IMR-90 (cell line): Measurements from ENCODE around the gene STX18. TPM values are rescaled to one million over a fixed set of nuclear protein-coding genes. Genes with fewer than 3 reads are reported as not detected.

ENCODE experiments used
- ATAC-seq: fragments of 200-7000 bp; cut with Tn5 transposase; 2 replicates; pipeline ENCODE4 v1.9.1; 2020; ENCODE audit warnings: low read depth, mild to moderate bottlenecking, moderate library complexity
- BruUV-seq: library from RNA; stranded (reverse); fragments of 400-500 nt; replicated peaks from 2 replicates; lab custom pipeline; 2021; lab: Mats Ljungman, UMichigan
- CTCF ChIA-PET: fragments of 300-600 bp; formaldehyde crosslinking; extraction: SDS; loops from one replicate; lab custom pipeline; 2021; ENCODE audit warnings: antibody characterized with exemption; lab: Yijun Ruan, JAX
- POLR2A ChIA-PET: fragments of 300-600 bp; sonication (Branson Sonifier 250); formaldehyde crosslinking; loops from one replicate; lab custom pipeline; 2022; ENCODE audit warnings: antibody characterized with exemption; ENCODE audit not compliant: unreplicated experiment; lab: Charles Lee
- DNase-seq: peaks from one replicate; pipeline ENCODE4 v3.0.0; 2013
- H2AFZ ChIP-seq: replicated peaks from 2 replicates; pipeline ENCODE3; 2013; ENCODE audit warnings: low read length, mild to moderate bottlenecking; ENCODE audit not compliant: poor library complexity
- H2AK5ac ChIP-seq: 2 replicates; pipeline ENCODE4 v1.6.1; 2013; ENCODE audit warnings: low read depth, low read length, inconsistent platforms
- H2AK9ac ChIP-seq: replicated peaks from 2 replicates; pipeline ENCODE3; 2013; ENCODE audit warnings: mild to moderate bottlenecking, low read depth, low read length, moderate library complexity; ENCODE audit not compliant: poor library complexity
- H2BK120ac ChIP-seq: 2 replicates; pipeline ENCODE4 v1.6.1; 2013; ENCODE audit warnings: low read depth, low read length, inconsistent platforms
- H2BK15ac ChIP-seq: 3 replicates; pipeline ENCODE4 v1.6.1; 2013; ENCODE audit warnings: low read depth, low read length, inconsistent platforms
- H2BK20ac ChIP-seq: 2 replicates; pipeline ENCODE4 v1.6.1; 2013; ENCODE audit warnings: low read depth, mild to moderate bottlenecking, inconsistent platforms, low read length, moderate library complexity
- H2BK5ac ChIP-seq: 2 replicates; pipeline ENCODE4 v1.6.1; 2013; ENCODE audit warnings: mild to moderate bottlenecking, low read depth, low read length, inconsistent platforms; ENCODE audit not compliant: poor library complexity, severe bottlenecking
- H3K14ac ChIP-seq: replicated peaks from 2 replicates; pipeline ENCODE4 v1.6.1; 2013; ENCODE audit warnings: low read depth, low read length, inconsistent platforms
- H3K18ac ChIP-seq: 2 replicates; pipeline ENCODE4 v1.6.1; 2013; ENCODE audit warnings: low read depth, low read length, control low read depth
- H3K23ac ChIP-seq: 2 replicates; pipeline ENCODE4 v1.6.1; 2013; ENCODE audit warnings: low read depth, low read length, inconsistent platforms
- H3K27ac ChIP-seq: 2 replicates; pipeline ENCODE4 v1.5.1; 2013; ENCODE audit warnings: mild to moderate bottlenecking, control low read depth, low read length; ENCODE audit not compliant: insufficient read depth
- H3K27me3 ChIP-seq: 2 replicates; pipeline ENCODE4 v1.6.1; 2013; ENCODE audit warnings: low read length; ENCODE audit not compliant: control insufficient read depth, insufficient read depth
- H3K36me3 ChIP-seq: 2 replicates; pipeline ENCODE4 v1.6.1; 2013; ENCODE audit warnings: low read length, mixed read lengths; ENCODE audit not compliant: control insufficient read depth, insufficient read depth
- H3K4ac ChIP-seq: 2 replicates; pipeline ENCODE4 v1.6.1; 2013; ENCODE audit warnings: low read depth, low read length, inconsistent platforms
- H3K4me1 ChIP-seq: 2 replicates; pipeline ENCODE4 v1.6.1; 2013; ENCODE audit warnings: low read length, mixed read lengths; ENCODE audit not compliant: control insufficient read depth, insufficient read depth
- H3K4me2 ChIP-seq: 2 replicates; pipeline ENCODE4 v1.6.1; 2013; ENCODE audit warnings: low read depth, mild to moderate bottlenecking, control low read depth, low read length, moderate library complexity
- H3K4me3 ChIP-seq: 2 replicates; pipeline ENCODE4 v1.5.1; 2013; ENCODE audit warnings: low read depth, mild to moderate bottlenecking, control low read depth, low read length, moderate library complexity; ENCODE audit not compliant: insufficient read depth
- H3K56ac ChIP-seq: 2 replicates; pipeline ENCODE4 v1.6.1; 2013; ENCODE audit warnings: low read length, inconsistent platforms; ENCODE audit not compliant: insufficient read depth; ENCODE audit errors: extremely low read depth
- H3K79me1 ChIP-seq, 2 experiments: 2 replicates each; pipeline ENCODE4 v1.6.1; 2013; ENCODE audit warnings: low read length in 2 of 2, inconsistent platforms in 1 of 2, low read depth in 1 of 2
- H3K9ac ChIP-seq: 2 replicates; pipeline ENCODE4 v1.6.1; 2013; ENCODE audit warnings: low read depth, low read length, control low read depth
- H3K9me1 ChIP-seq: 2 replicates; pipeline ENCODE4 v1.6.1; 2013; ENCODE audit warnings: low read length, inconsistent platforms; ENCODE audit not compliant: insufficient read depth
- H3K9me3 ChIP-seq: 2 replicates; pipeline ENCODE4 v1.6.1; 2013; ENCODE audit warnings: low read length; ENCODE audit not compliant: control insufficient read depth, insufficient read depth
- H4K20me1 ChIP-seq: 2 replicates; pipeline ENCODE4 v1.6.1; 2013; ENCODE audit warnings: low read length, inconsistent platforms; ENCODE audit not compliant: insufficient read depth
- H4K5ac ChIP-seq: 2 replicates; pipeline ENCODE4 v1.6.1; 2013; ENCODE audit warnings: mild to moderate bottlenecking, low read depth, low read length, control low read depth
- H4K8ac ChIP-seq, 2 experiments: 2 replicates each; pipeline ENCODE4 v1.6.1; 2013; ENCODE audit warnings: low read depth in 2 of 2, low read length in 2 of 2, control low read depth in 1 of 2, inconsistent platforms in 1 of 2
- H4K91ac ChIP-seq: 2 replicates; pipeline ENCODE4 v1.6.1; 2013; ENCODE audit warnings: low read depth, low read length, inconsistent platforms; ENCODE audit not compliant: insufficient read depth
- CEBPB ChIP-seq: IDR thresholded peaks from 2 replicates; pipeline ENCODE4 v1.6.1; 2012; ENCODE audit warnings: low read depth, low read length, improper control_type of control experiment
- WGBS, 2 experiments: methylation state at CpG; one replicate each; pipeline versions ENCODE4 v1.1.5 to v1.1.7; 2013; ENCODE audit warnings: missing lambda C conversion rate in 2 of 2; ENCODE audit not compliant: insufficient read length in 1 of 2; ENCODE audit errors: extremely low coverage in 2 of 2; 5-methylcytosine and 5-hydroxymethylcytosine counted together
- dilution Hi-C: fragments of 300-500 bp; cut with HindIII; formaldehyde crosslinking; loops from one replicate; pipeline ENCODE4 v1.14.3; 2018; ENCODE audit warnings: low sequenced_read_pairs; ENCODE audit not compliant: unreplicated experiment
- in situ Hi-C: fragments of 300-500 bp; cut with MboI; formaldehyde crosslinking; loops from 3 replicates; pipeline ENCODE4 v1.14.3; 2019; ENCODE audit warnings: low sequenced_read_pairs, inconsistent platforms, mixed read lengths
- intact Hi-C: fragments of 100-400 bp; cut with micrococcal nuclease; formaldehyde crosslinking; loops from 2 replicates; pipeline ENCODE4 v1.10.0; 2022
- polyA plus RNA-seq, 3 experiments: library from polyadenylated mRNA; depleted of rRNA; stranded (reverse); fragments of >200 nt; gene quantifications; 2 replicates each; pipeline ENCODE4 v1.2.3, GENCODE V29; 2012; ENCODE audit warnings: low replicate concordance in 1 of 3
- total RNA-seq: library from RNA; depleted of rRNA; stranded (reverse); fragments of >200 nt; gene quantifications from 2 replicates; pipeline ENCODE4 v1.2.3, GENCODE V29; 2012
- TF ChIP-seq, protein P1 (sequence below): fragments of 150-350 bp; IDR thresholded peaks from 2 replicates; pipeline ENCODE4 v1.6.1; 2016; ENCODE audit warnings: low read depth, mild to moderate bottlenecking, low read length, moderate library complexity, borderline replicate concordance
- TF ChIP-seq, protein P2 (sequence below): fragments of 150-350 bp; IDR thresholded peaks from 2 replicates; pipeline ENCODE4 v1.6.1; 2017; ENCODE audit warnings: mild to moderate bottlenecking, antibody characterized with exemption, low read length, low read depth

Gene STX18
- total and polyA plus RNA-seq, 2 of the 4 experiments (the other 2 are of a cell fraction) = 20.1 to 23.4 TPM

DNA sequence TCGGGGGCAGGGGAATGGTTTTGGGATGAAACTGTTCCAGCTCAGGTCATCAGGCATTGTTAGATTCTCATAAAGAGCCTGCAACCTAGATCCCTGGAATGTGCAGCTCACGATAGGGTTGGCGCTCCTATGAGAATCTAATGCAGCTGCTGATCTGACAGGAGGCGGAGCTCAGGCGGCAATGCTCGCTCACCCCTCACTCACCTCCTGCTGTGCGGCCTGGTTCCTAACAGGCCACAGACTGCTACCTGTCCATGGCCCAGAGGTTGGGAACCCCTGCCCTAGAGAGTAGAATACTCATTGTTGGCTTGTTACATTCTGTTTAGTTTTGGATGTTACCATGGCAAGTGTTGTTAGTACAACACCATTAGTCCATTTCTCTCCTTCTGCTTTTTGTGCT is 40.8 kb upstream of the STX18 start:
- WGBS, 2 experiments = no CpG with 5 or more reads among the region's 7 CpGs
- no peak overlapping the region for H3K27ac ChIP-seq
- no peak overlapping the region for H4K8ac ChIP-seq
- no peak overlapping the region for H2BK5ac ChIP-seq
- no peak overlapping the region for H3K56ac ChIP-seq
- no peak overlapping the region for H3K18ac ChIP-seq
- H3K4ac ChIP-seq = no peak overlapping the region
- intact Hi-C loops = no loop called here
- H3K9me1 ChIP-seq = no peaks in the 10 kb centered on the region
- no peak overlapping the region for H3K14ac ChIP-seq
- H3K4me1 ChIP-seq = peaks cover 5% of the 10 kb centered on the region
- no peak overlapping the region for H4K5ac ChIP-seq
- H4K91ac ChIP-seq = no peak overlapping the region
- H3K9ac ChIP-seq = no peak overlapping the region
- no peak overlapping the region for H2AK9ac ChIP-seq
- no peak overlapping the region for H3K4me2 ChIP-seq
- H2AK5ac ChIP-seq = no peak overlapping the region
- no peak for ATAC-seq
- ChIA-PET POLR2A (no interaction called here), CTCF (no interaction called here)
- no peak overlapping the region for H3K4me3 ChIP-seq
- TF ChIP-seq CEBPB = no peak
- TF ChIP-seq, protein P1, sequence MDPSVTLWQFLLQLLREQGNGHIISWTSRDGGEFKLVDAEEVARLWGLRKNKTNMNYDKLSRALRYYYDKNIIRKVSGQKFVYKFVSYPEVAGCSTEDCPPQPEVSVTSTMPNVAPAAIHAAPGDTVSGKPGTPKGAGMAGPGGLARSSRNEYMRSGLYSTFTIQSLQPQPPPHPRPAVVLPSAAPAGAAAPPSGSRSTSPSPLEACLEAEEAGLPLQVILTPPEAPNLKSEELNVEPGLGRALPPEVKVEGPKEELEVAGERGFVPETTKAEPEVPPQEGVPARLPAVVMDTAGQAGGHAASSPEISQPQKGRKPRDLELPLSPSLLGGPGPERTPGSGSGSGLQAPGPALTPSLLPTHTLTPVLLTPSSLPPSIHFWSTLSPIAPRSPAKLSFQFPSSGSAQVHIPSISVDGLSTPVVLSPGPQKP = no peak
- TF ChIP-seq, protein P2, sequence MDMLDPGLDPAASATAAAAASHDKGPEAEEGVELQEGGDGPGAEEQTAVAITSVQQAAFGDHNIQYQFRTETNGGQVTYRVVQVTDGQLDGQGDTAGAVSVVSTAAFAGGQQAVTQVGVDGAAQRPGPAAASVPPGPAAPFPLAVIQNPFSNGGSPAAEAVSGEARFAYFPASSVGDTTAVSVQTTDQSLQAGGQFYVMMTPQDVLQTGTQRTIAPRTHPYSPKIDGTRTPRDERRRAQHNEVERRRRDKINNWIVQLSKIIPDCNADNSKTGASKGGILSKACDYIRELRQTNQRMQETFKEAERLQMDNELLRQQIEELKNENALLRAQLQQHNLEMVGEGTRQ = no peak
- no peak overlapping the region for H2AFZ ChIP-seq
- H3K79me1 ChIP-seq = no peaks in the 10 kb centered on the region
- no peaks in the 10 kb centered on the region for H3K27me3 ChIP-seq
- H2BK20ac ChIP-seq = no peak overlapping the region
- no peaks in the 10 kb centered on the region for H3K36me3 ChIP-seq
- dilution Hi-C loops = no loop called here
- no peaks in the 10 kb centered on the region; the same call in 1 of the 2 replicates for H3K9me3 ChIP-seq
- no peak overlapping the region for H3K23ac ChIP-seq
- H2BK120ac ChIP-seq = no peak overlapping the region
- H4K20me1 ChIP-seq = no peaks in the 10 kb centered on the region
- in situ Hi-C loops = no loop called here
- no peak for DNase-seq
- BruUV-seq = no TSS peak
- no peak overlapping the region for H2BK15ac ChIP-seq
